Gastrocnemius medialis (tissue), 4 donors: ENCODE results near the gene IER5. TPM values are rescaled to one million over a fixed set of nuclear protein-coding genes. Genes with fewer than 3 reads are reported as not detected.

Source experiments
- ATAC-seq, 2 donors: fragments of 150-250 bp; one replicate each; pipeline ENCODE4 v1.9.1; 2016
- DNase-seq, 2 donors: peaks; one replicate each; pipeline ENCODE4 v3.0.0-alpha.2; 2019
- H3K27ac ChIP-seq, 4 donors: fragments of 200-600 bp; sonication (generic); 1 replicate in 1 of 4; 2 replicates in 3 of 4; pipeline ENCODE4 v1.5.1; 2016 to 2018; ENCODE audit warnings: mild to moderate bottlenecking in 2 of 4, moderate library complexity in 1 of 4
- H3K27me3 ChIP-seq, 3 donors: fragments of 200-600 bp; sonication (generic) in 2 of 3; 1 replicate in 1 of 3; 2 replicates in 2 of 3; pipeline versions ENCODE4 v1.5.1 to v1.6.0; 2016 to 2019; ENCODE audit warnings: mild to moderate bottlenecking in 1 of 3, moderate library complexity in 1 of 3
- H3K36me3 ChIP-seq, 2 donors: fragments of 200-600 bp; sonication (generic) in 1 of 2; one replicate each; pipeline ENCODE4 v1.5.1; 2017 to 2018
- H3K4me1 ChIP-seq, 2 donors: fragments of 200-600 bp; sonication (generic) in 1 of 2; one replicate each; pipeline ENCODE4 v1.5.1; 2016 to 2017; ENCODE audit warnings: mild to moderate bottlenecking in 2 of 2
- H3K4me3 ChIP-seq, 4 donors: fragments of 200-600 bp; sonication (generic) in 3 of 4; 1 replicate in 1 of 4; 2 replicates in 3 of 4; pipeline ENCODE4 v1.5.1; 2016 to 2019; ENCODE audit warnings: mild to moderate bottlenecking in 2 of 4
- H3K9me3 ChIP-seq, 3 donors: fragments of 200-600 bp; sonication (generic) in 2 of 3; 1 replicate in 1 of 3; 2 replicates in 2 of 3; pipeline ENCODE4 v1.5.1; 2016 to 2019
- POLR2A ChIP-seq, 2 donors: fragments of 450-650 bp; IDR thresholded peaks; one replicate each; pipeline ENCODE4 v1.6.1; 2017; ENCODE audit warnings: antibody characterized with exemption in 2 of 2, mild to moderate bottlenecking in 2 of 2, moderate library complexity in 2 of 2
- in situ Hi-C, 4 donors: fragments of 200-750 bp; cut with MboI; loops; one replicate each; pipeline versions ENCODE4 v1.15.0 to v1.8.0; 2017; ENCODE audit warnings: low sequenced_read_pairs in 4 of 4
- intact Hi-C: fragments of 100-400 bp; cut with DNase I; formaldehyde crosslinking; loops from one replicate; pipeline ENCODE4 v1.15.1; 2023; ENCODE audit warnings: low total_unique reads
- total RNA-seq, 4 donors: library from RNA; depleted of rRNA; stranded (reverse); fragments of >200 nt; gene quantifications; one replicate each; pipeline versions ENCODE4 v1.1.0 to v1.2.3, GENCODE V29; 2016
- TF ChIP-seq, protein P1 (sequence below), 5 experiments: fragments of 450-650 bp in 3 of 5; fragments of 200-600 bp in 2 of 5; sonication (generic) in 2 of 5; IDR thresholded peaks in 4 of 5; conservative IDR thresholded peaks in 1 of 5; 1 replicate in 4 of 5; 2 replicates in 1 of 5; pipeline ENCODE4 v1.5.1; 2016 to 2019; ENCODE audit warnings: antibody characterized with exemption in 5 of 5, mild to moderate bottlenecking in 3 of 5, moderate library complexity in 3 of 5

Gene IER5
- total RNA-seq, 4 donors from 2014 or later, result 18.7 to 39.8 (median 26.1) TPM

DNA sequence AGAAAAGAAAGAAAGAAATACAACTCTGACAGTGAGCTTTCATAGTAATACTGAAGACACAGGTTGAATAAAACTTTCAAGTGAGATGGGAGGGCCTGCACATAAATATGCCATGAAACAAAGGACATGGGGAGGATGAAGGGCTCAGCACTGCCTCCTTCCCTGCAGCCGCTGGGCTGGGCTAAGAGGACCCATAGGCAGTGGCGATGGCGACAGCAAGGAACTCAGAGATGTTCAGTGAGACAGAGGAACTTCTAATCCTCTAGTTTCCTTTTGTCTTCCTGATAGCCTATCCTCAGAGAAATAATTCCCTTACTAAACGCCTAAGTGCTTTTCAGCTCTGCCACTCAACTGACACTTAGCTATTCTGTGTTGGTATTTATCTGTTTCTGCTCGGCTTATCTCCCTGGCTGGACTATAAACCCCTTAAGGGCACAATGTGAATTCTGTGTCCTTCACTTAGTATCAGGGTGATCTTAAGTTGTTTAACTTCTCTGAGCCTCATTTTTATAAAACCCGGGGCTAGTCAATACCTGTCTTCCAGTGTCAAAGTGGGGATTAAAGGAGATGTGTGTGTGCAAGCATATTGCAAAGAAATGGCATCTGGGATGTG is 24.4 kb upstream of the IER5 start:
- DNase-seq (no peak), ATAC-seq (no peak)
- Histone ChIP-seq H3K4me3 (no peak overlapping the region), H3K9me3 (no peaks in the 10 kb centered on the region), H3K36me3 (no peaks in the 10 kb centered on the region), H3K4me1 (peaks cover 17 to 26% of the 10 kb centered on the region in 2 donors), H3K27me3 (no peaks in the 10 kb centered on the region), H3K27ac (peak overlapping the region in 3 of 4 donors; percentile 18 to 100 (median 89))
- TF ChIP-seq POLR2A (IDR thresholded peaks at IDR 0.05), result no peak
- TF ChIP-seq, protein P1, sequence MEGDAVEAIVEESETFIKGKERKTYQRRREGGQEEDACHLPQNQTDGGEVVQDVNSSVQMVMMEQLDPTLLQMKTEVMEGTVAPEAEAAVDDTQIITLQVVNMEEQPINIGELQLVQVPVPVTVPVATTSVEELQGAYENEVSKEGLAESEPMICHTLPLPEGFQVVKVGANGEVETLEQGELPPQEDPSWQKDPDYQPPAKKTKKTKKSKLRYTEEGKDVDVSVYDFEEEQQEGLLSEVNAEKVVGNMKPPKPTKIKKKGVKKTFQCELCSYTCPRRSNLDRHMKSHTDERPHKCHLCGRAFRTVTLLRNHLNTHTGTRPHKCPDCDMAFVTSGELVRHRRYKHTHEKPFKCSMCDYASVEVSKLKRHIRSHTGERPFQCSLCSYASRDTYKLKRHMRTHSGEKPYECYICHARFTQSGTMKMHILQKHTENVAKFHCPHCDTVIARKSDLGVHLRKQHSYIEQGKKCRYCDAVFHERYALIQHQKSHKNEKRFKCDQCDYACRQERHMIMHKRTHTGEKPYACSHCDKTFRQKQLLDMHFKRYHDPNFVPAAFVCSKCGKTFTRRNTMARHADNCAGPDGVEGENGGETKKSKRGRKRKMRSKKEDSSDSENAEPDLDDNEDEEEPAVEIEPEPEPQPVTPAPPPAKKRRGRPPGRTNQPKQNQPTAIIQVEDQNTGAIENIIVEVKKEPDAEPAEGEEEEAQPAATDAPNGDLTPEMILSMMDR (IDR thresholded peaks at IDR 0.05 in 4 of 5, conservative IDR thresholded peaks at IDR 0.05 in 1 of 5), result no peak
- in situ Hi-C loops, result no loop called here
- intact Hi-C loops, result no loop called here

DNA sequence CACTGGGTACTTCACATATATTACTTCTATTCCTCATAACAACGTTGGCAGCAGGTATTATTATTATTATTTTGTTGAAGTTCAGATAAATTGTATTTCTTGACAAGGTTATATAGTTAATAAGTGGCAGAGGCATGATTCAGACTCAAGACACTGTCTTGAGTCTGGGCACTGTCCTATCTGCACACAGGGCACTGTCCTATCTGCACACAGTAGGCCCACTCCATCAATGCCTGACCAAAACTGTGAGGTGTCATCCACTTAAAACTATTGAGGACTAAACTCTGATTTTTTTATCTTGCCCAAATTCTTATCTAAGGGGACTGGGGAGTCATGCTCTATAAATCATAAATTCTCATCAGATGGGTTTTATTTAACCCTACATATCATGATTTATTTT is 23.8 kb upstream of the IER5 start:
- intact Hi-C loops, result no loop called here
- H3K4me3 ChIP-seq, result no peak overlapping the region
- H3K36me3 ChIP-seq, result no peaks in the 10 kb centered on the region
- in situ Hi-C loops, result no loop called here
- TF ChIP-seq, protein P1 (IDR thresholded peaks at IDR 0.05 in 4 of 5, conservative IDR thresholded peaks at IDR 0.05 in 1 of 5), result no peak
- no peak for TF ChIP-seq POLR2A (IDR thresholded peaks at IDR 0.05)
- no peaks in the 10 kb centered on the region for H3K9me3 ChIP-seq
- H3K4me1 ChIP-seq, result peaks cover 17 to 25% of the 10 kb centered on the region in 2 donors
- H3K27me3 ChIP-seq, result no peaks in the 10 kb centered on the region
- H3K27ac ChIP-seq, result no peak overlapping the region
- ATAC-seq (no peak), DNase-seq (no peak)

DNA sequence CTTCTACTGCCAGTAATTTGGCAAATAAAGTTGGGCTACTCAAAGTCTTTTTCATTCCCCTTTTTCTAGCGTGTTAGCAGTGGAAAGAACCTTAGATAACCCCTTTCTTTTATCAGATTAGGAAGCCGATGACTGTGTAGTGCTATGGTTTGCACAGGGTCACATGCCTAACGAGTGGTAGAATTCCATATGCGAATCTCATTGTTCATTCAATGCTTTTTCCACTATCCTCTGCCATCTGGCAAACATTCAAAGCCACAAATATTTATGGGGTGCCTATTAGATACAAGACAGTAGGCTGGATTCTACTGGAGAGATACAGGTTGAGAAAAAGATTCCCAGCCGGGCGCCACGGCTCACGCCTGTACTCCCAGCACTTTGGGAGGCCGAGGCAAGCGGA is 14.9 kb upstream of the IER5 start:
- no peak for ATAC-seq
- Histone ChIP-seq H3K4me1 (peaks cover 0 to 6% of the 10 kb centered on the region in 2 donors), H3K4me3 (no peak overlapping the region), H3K36me3 (no peaks in the 10 kb centered on the region), H3K27ac (no peak overlapping the region), H3K27me3 (no peaks in the 10 kb centered on the region), H3K9me3 (no peaks in the 10 kb centered on the region)
- TF ChIP-seq POLR2A (IDR thresholded peaks at IDR 0.05), result no peak
- TF ChIP-seq, protein P1 (IDR thresholded peaks at IDR 0.05 in 4 of 5, conservative IDR thresholded peaks at IDR 0.05 in 1 of 5), result no peak
- in situ Hi-C loops, result no loop called here
- no peak for DNase-seq
- intact Hi-C loops, result no loop called here

DNA sequence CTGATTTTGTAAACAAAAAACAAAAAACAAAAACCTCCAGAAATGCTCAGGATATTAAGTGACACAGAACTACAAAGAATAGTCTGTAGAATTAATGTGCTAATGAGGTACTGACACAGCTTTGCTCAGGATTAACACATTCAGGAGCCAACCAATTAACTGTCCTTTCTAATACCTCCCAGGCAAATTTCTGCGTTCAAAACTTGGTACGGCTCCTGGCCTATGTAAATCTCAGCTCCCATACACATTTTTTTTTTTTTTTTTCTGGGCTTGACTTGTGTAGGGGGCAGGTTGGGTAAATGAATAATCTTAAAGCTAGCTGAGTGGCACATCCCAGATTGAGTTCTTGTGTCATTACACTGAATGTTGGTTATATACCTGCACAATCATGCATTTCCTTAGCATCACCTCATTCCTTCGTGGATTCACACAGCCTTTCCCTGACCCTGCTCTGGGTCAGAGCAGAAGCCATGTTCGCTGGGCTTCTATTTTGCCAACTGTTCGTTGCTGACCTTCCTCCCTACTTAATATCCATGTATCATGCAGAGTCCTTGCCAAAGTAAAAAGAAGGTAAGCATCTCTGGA is 12.6 kb upstream of the IER5 start:
- TF ChIP-seq, protein P1 (IDR thresholded peaks at IDR 0.05 in 4 of 5, conservative IDR thresholded peaks at IDR 0.05 in 1 of 5), result no peak
- no peak for TF ChIP-seq POLR2A (IDR thresholded peaks at IDR 0.05)
- Histone ChIP-seq H3K4me1 (peaks cover 0 to 6% of the 10 kb centered on the region in 2 donors), H3K9me3 (no peaks in the 10 kb centered on the region), H3K4me3 (no peak overlapping the region), H3K27ac (no peak overlapping the region), H3K36me3 (no peaks in the 10 kb centered on the region), H3K27me3 (no peaks in the 10 kb centered on the region)
- intact Hi-C loops, result no loop called here
- in situ Hi-C loops, result no loop called here
- no peak for DNase-seq
- ATAC-seq, result no peak
